Progenitor cell of endocrine pancreas (in vitro differentiated cells): Measurements from ENCODE around the gene WDR72. TPM values are rescaled to one million over a fixed set of nuclear protein-coding genes. Genes with fewer than 3 reads are reported as not detected.

Experiments used
- DNase-seq: peaks from one replicate; pipeline ENCODE4 v3.0.0; 2021; ENCODE audit warnings: low spot score; ENCODE audit not compliant: unreplicated experiment
- H3K27ac Mint-ChIP-seq: 2 replicates; pipeline ENCODE4 v1.8.0; 2021; ENCODE audit warnings: mild to moderate bottlenecking, moderate library complexity, mixed read lengths
- H3K27me3 Mint-ChIP-seq: 2 replicates; pipeline ENCODE4 v1.8.0; 2021; ENCODE audit warnings: mixed read lengths
- H3K36me3 Mint-ChIP-seq: 2 replicates; pipeline ENCODE4 v1.8.0; 2022; ENCODE audit warnings: mixed read lengths; ENCODE audit not compliant: insufficient read depth
- H3K4me1 Mint-ChIP-seq: 2 replicates; pipeline ENCODE4 v1.8.0; 2021; ENCODE audit warnings: low read depth, mixed read lengths
- H3K4me3 Mint-ChIP-seq: 2 replicates; pipeline ENCODE4 v1.8.0; 2021; ENCODE audit warnings: low read depth, mild to moderate bottlenecking, moderate library complexity, mixed read lengths
- H3K9me3 Mint-ChIP-seq: 2 replicates; pipeline ENCODE4 v1.8.0; 2021; ENCODE audit warnings: low read depth, mixed read lengths
- CTCF ChIP-seq: fragments of 200-600 bp; sonication (generic); IDR thresholded peaks from one replicate; pipeline ENCODE4 v1.5.0; 2021; ENCODE audit warnings: antibody characterized with exemption, mild to moderate bottlenecking; ENCODE audit not compliant: unreplicated experiment
- total RNA-seq: library from RNA; stranded (reverse); gene quantifications from 2 replicates; pipeline ENCODE4 v1.2.1, GENCODE V29; 2021

Gene WDR72
- total RNA-seq, 1 donor from 2014 or later: 26.6 TPM

- no peak overlapping the region for H3K27ac Mint-ChIP-seq
- no peaks in the 10 kb centered on the region for H3K9me3 Mint-ChIP-seq
- no peak for TF ChIP-seq CTCF
- peak overlapping the region; percentile 33 for H3K4me3 Mint-ChIP-seq
- H3K27me3 Mint-ChIP-seq: peaks cover 11% of the 10 kb centered on the region
- H3K36me3 Mint-ChIP-seq: no peaks in the 10 kb centered on the region
- DNase-seq: no peak
- peaks cover 12% of the 10 kb centered on the region for H3K4me1 Mint-ChIP-seq
Measured at GRCh38 chr15:53757906-53758305, 1.6 kb downstream of the WDR72 start.

- Mint-ChIP-seq H3K4me1 (peaks cover 11% of the 10 kb centered on the region), H3K27me3 (no peaks in the 10 kb centered on the region), H3K27ac (no peak overlapping the region), H3K36me3 (peaks cover 4% of the 10 kb centered on the region), H3K9me3 (peaks cover 3% of the 10 kb centered on the region), H3K4me3 (no peak overlapping the region)
- DNase-seq: no peak
- no peak for TF ChIP-seq CTCF
Measured at GRCh38 chr15:53753813-53754212, 5.7 kb downstream of the WDR72 start.

- no peak for TF ChIP-seq CTCF
- Mint-ChIP-seq H3K4me1 (peaks cover 14% of the 10 kb centered on the region), H3K27ac (no peak overlapping the region), H3K27me3 (no peaks in the 10 kb centered on the region), H3K4me3 (no peak overlapping the region), H3K9me3 (peaks cover 3% of the 10 kb centered on the region), H3K36me3 (peaks cover 4% of the 10 kb centered on the region)
- no peak for DNase-seq
Measured at GRCh38 chr15:53752406-53752805, 7.1 kb downstream of the WDR72 start.

GRCh38 chr15:53747501-53748068 lies 11.9 kb downstream of the WDR72 start:
- TF ChIP-seq CTCF: no peak
- Mint-ChIP-seq H3K4me3 (no peak overlapping the region), H3K36me3 (peaks cover 4% of the 10 kb centered on the region), H3K27me3 (no peaks in the 10 kb centered on the region), H3K27ac (peak overlapping the region; percentile 21), H3K4me1 (peaks cover 11% of the 10 kb centered on the region), H3K9me3 (peaks cover 3% of the 10 kb centered on the region)
- no peak for DNase-seq

GRCh38 chr15:53746101-53746500 lies 13.4 kb downstream of the WDR72 start:
- H3K9me3 Mint-ChIP-seq: peaks cover 3% of the 10 kb centered on the region
- DNase-seq: no peak
- H3K27me3 Mint-ChIP-seq: no peaks in the 10 kb centered on the region
- H3K36me3 Mint-ChIP-seq: peaks cover 4% of the 10 kb centered on the region
- no peak for TF ChIP-seq CTCF
- peaks cover 11% of the 10 kb centered on the region for H3K4me1 Mint-ChIP-seq
- H3K27ac Mint-ChIP-seq: no peak overlapping the region
- no peak overlapping the region for H3K4me3 Mint-ChIP-seq
